OCI-LY1 (cell line): Measurements from ENCODE around the gene GORAB.

Source experiments
- H2AFZ ChIP-seq: fragments of 200-600 bp; sonication (generic), shearing (Covaris generic); 2 replicates; pipeline ENCODE4 v1.6.0; 2014; ENCODE audit warnings: antibody characterized with exemption, mild to moderate bottlenecking, low read length
- H3F3A ChIP-seq: fragments of 200-600 bp; sonication (generic), shearing (Covaris generic); 2 replicates; pipeline ENCODE4 v1.6.0; 2014; ENCODE audit warnings: mild to moderate bottlenecking, antibody characterized with exemption, low read length, moderate library complexity; ENCODE audit not compliant: insufficient read depth
- H3K27ac ChIP-seq: fragments of 200-600 bp; sonication (generic); 2 replicates; pipeline ENCODE4 v1.5.1; 2014; ENCODE audit warnings: low read length, mixed run types, mild to moderate bottlenecking, low read depth; ENCODE audit not compliant: poor library complexity, severe bottlenecking
- H3K27me3 ChIP-seq: fragments of 200-600 bp; sonication (generic); 2 replicates; pipeline ENCODE4 v1.6.0; 2014; ENCODE audit warnings: antibody characterized with exemption, mild to moderate bottlenecking, low read length, moderate library complexity; ENCODE audit not compliant: insufficient read depth
- H3K36me3 ChIP-seq: fragments of 200-600 bp; sonication (generic); 2 replicates; pipeline ENCODE4 v1.6.1; 2014; ENCODE audit warnings: mild to moderate bottlenecking, antibody characterized with exemption, low read length, moderate library complexity, mixed read lengths; ENCODE audit not compliant: insufficient read depth
- H3K4me1 ChIP-seq: fragments of 200-600 bp; sonication (generic); 2 replicates; pipeline ENCODE4 v1.5.1; 2014; ENCODE audit warnings: mild to moderate bottlenecking, low read length, moderate library complexity; ENCODE audit not compliant: insufficient read depth, severe bottlenecking
- H3K4me2 ChIP-seq: fragments of 200-600 bp; sonication (generic), shearing (Covaris generic); 2 replicates; pipeline ENCODE4 v1.6.1; 2014; ENCODE audit warnings: low read length
- H3K4me3 ChIP-seq: fragments of 200-600 bp; sonication (generic); 2 replicates; pipeline ENCODE4 v1.5.1; 2014; ENCODE audit warnings: low read length, low read depth, mild to moderate bottlenecking, mixed read lengths; ENCODE audit not compliant: poor library complexity, severe bottlenecking
- H3K79me2 ChIP-seq: fragments of 200-600 bp; shearing (Covaris generic); 2 replicates; pipeline ENCODE4 v1.6.1; 2016; ENCODE audit warnings: mixed run types, low read length, mixed read lengths; ENCODE audit not compliant: insufficient read depth
- H3K9ac ChIP-seq: fragments of 200-600 bp; sonication (generic), shearing (Covaris generic); 2 replicates; pipeline ENCODE4 v1.6.1; 2014; ENCODE audit warnings: mild to moderate bottlenecking, low read length, mixed read lengths
- H3K9me2 ChIP-seq: fragments of 200-600 bp; sonication (generic), shearing (Covaris generic); 2 replicates; pipeline ENCODE4 v1.6.1; 2014; ENCODE audit warnings: low read depth, mild to moderate bottlenecking, low read length, mixed read lengths
- H3K9me3 ChIP-seq: fragments of 200-600 bp; shearing (Covaris generic); 2 replicates; pipeline ENCODE4 v1.6.1; 2014; ENCODE audit warnings: low read length, mixed read lengths
- H4K20me1 ChIP-seq: fragments of 200-600 bp; sonication (generic), shearing (Covaris generic); 2 replicates; pipeline ENCODE4 v1.6.0; 2016; ENCODE audit warnings: mild to moderate bottlenecking, low read length; ENCODE audit not compliant: insufficient read depth
- EZH2 ChIP-seq: fragments of 200-600 bp; sonication (generic), shearing (Covaris generic); IDR thresholded peaks from 2 replicates; pipeline ENCODE4 v1.8.0; 2017; ENCODE audit warnings: borderline replicate concordance, mixed run types, mild to moderate bottlenecking, antibody characterized with exemption, low read length, moderate library complexity, mixed read lengths
- TF ChIP-seq, protein P1 (sequence below): fragments of 200-600 bp; sonication (generic), shearing (Covaris generic); IDR thresholded peaks from 2 replicates; pipeline ENCODE4 v1.5.1; 2017; ENCODE audit warnings: mild to moderate bottlenecking, antibody characterized with exemption, low read length, moderate library complexity, mixed read lengths

The GORAB gene

DNA sequence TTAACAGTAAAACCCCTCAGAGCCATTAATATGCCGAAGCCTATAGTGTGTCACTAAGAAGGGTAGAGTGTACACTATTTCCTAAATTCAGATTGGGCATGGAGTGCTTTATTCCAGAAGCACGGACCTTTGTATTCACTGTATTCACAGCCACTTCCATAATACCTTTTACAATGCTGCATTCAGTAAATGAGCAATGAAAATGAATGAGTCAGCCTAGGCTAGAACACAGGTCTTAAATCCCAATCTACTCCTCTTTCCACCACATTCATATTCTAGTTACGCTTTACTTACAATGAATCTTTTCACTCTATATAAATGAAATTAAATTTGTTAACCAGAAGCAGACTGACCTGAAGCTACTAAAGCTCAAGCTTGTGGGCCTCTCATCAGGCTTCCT lies 13.0 kb upstream of the GORAB start:
- Histone ChIP-seq H3K79me2 (no peaks in the 10 kb centered on the region), H3F3A (no peaks in the 10 kb centered on the region), H2AFZ (no peak overlapping the region), H3K4me1 (no peaks in the 10 kb centered on the region), H4K20me1 (no peaks in the 10 kb centered on the region), H3K27ac (no peak overlapping the region), H3K27me3 (0 out of 2 replicates have a peak, but pooled peaks cover 4% of the 10 kb centered on the region), H3K4me3 (no peak overlapping the region), H3K9ac (no peak overlapping the region), H3K9me2 (no peaks in the 10 kb centered on the region), H3K9me3 (no peaks in the 10 kb centered on the region), H3K36me3 (no peaks in the 10 kb centered on the region), H3K4me2 (no peak overlapping the region)
- TF ChIP-seq EZH2, result no peak
- TF ChIP-seq, protein P1, sequence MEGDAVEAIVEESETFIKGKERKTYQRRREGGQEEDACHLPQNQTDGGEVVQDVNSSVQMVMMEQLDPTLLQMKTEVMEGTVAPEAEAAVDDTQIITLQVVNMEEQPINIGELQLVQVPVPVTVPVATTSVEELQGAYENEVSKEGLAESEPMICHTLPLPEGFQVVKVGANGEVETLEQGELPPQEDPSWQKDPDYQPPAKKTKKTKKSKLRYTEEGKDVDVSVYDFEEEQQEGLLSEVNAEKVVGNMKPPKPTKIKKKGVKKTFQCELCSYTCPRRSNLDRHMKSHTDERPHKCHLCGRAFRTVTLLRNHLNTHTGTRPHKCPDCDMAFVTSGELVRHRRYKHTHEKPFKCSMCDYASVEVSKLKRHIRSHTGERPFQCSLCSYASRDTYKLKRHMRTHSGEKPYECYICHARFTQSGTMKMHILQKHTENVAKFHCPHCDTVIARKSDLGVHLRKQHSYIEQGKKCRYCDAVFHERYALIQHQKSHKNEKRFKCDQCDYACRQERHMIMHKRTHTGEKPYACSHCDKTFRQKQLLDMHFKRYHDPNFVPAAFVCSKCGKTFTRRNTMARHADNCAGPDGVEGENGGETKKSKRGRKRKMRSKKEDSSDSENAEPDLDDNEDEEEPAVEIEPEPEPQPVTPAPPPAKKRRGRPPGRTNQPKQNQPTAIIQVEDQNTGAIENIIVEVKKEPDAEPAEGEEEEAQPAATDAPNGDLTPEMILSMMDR, result no peak

DNA sequence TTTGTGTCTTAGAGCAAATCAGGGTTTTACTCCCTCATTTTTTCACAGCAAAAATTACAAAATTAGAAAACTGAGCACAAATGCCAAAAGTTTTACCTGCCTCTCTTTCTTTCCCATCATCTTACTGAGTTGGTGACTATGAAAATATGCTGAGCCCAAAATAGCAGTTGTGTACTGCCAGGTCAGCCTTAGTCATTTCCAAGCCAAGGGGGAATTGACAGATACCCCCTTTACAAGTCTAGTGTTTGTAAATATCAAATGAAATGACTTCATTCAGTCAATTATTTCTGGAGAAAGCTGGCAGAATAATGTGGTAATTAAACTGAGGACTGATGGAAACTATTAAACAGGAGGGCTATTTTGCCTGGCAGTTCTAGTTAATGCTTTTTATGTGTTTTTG lies 11.4 kb upstream of the GORAB start:
- Histone ChIP-seq H3K4me3 (no peak overlapping the region), H3K4me2 (no peak overlapping the region), H2AFZ (no peak overlapping the region), H3K9ac (no peak overlapping the region), H3K79me2 (no peaks in the 10 kb centered on the region), H3F3A (no peaks in the 10 kb centered on the region), H3K27me3 (0 out of 2 replicates have a peak, but pooled peaks cover 4% of the 10 kb centered on the region), H3K9me2 (no peaks in the 10 kb centered on the region), H3K9me3 (no peaks in the 10 kb centered on the region), H3K4me1 (no peaks in the 10 kb centered on the region), H4K20me1 (no peaks in the 10 kb centered on the region), H3K36me3 (no peaks in the 10 kb centered on the region), H3K27ac (no peak overlapping the region)
- TF ChIP-seq, protein P1, result no peak
- no peak for TF ChIP-seq EZH2

DNA sequence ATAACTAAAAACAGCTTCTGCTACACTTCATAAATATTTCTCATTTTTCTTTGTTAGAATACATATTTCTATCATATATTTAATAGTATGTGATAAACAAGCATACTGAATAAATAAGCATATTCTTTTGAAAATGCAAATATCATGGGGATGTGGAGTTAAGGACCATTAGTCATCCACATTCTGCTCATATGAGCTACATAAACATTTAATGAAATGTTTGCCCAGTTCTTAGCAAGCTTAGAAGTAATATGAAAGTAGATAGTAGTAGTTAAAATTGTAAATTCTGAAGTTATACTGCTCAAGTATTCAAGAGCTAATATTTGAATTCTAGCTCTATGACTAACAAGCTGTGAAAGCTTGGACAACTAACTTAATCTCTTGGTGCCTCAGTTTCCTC lies 10.1 kb upstream of the GORAB start:
- no peaks in the 10 kb centered on the region for H3K79me2 ChIP-seq
- H3K4me1 ChIP-seq, result no peaks in the 10 kb centered on the region
- no peaks in the 10 kb centered on the region for H3F3A ChIP-seq
- H3K4me3 ChIP-seq, result no peak overlapping the region
- no peaks in the 10 kb centered on the region for H3K36me3 ChIP-seq
- H4K20me1 ChIP-seq, result no peaks in the 10 kb centered on the region
- no peak for TF ChIP-seq EZH2
- TF ChIP-seq, protein P1, result no peak
- no peak overlapping the region for H3K27ac ChIP-seq
- H3K27me3 ChIP-seq, result 0 out of 2 replicates have a peak, but pooled peaks cover 4% of the 10 kb centered on the region
- H3K9me3 ChIP-seq, result no peaks in the 10 kb centered on the region
- no peak overlapping the region for H2AFZ ChIP-seq
- H3K9me2 ChIP-seq, result no peaks in the 10 kb centered on the region
- H3K4me2 ChIP-seq, result no peak overlapping the region
- no peak overlapping the region for H3K9ac ChIP-seq
